Urothelium cell line (cell line): ENCODE data around the gene NEK11.

Experiments used
- DNase-seq: peaks from one replicate; pipeline ENCODE4 v3.0.0; 2011; ENCODE audit warnings: low spot score, mixed read lengths
- FAIRE-seq: peaks from 2 replicates; lab custom pipeline; 2011; peaks lifted over from hg19 to GRCh38; lab: Jason Lieb, UNC

Gene NEK11

GRCh38 chr3:131221731-131222130, 195.1 kb downstream of the NEK11 start:
- no peak for DNase-seq
- FAIRE-seq: no peak

- FAIRE-seq (no peak), DNase-seq (no peak)
Measured at GRCh38 chr3:131222599-131222998, 195.9 kb downstream of the NEK11 start.

DNA sequence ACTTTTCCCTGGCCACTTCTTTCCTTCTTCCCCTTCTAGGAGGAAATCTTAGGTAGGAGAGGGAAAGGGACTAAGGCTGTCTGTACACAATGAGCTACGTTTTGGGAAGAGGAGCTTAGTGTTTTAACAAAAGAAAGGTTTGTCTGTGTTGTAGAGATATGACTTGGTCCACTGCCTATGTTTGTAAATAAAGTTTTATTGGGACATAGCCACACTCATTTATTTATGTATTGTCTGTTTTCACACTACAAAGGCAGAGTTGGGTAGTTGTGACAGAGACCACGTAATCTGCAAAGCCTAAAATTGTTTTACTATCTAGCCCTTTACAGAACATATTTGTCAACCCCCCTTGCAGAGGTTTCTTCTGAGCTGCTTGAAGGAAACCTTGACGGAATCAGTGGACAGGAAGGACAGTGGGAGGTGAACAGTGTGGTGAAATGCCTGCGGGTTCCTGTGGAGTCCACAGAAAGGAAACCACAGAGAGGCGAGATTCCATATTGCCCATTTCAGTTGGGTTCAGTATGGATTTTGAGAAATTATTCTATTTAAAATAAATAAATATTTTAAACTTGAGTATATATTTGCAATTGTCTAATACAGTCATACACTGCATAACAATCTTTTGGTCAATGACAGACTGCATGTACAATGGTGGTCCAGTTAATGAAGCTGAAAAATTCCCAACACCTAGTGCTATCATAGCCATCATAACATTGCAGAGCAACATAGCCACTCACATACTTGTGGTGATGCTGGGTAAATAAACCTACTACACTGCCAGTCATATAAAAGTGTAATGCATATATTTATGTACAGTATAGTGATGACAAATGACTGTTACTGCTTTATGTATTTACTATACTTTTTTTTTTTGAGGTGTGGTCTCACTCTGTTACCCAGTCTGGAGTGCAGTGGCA, 197.0 kb downstream of the NEK11 start:
- DNase-seq (no peak), FAIRE-seq (no peak)

DNA sequence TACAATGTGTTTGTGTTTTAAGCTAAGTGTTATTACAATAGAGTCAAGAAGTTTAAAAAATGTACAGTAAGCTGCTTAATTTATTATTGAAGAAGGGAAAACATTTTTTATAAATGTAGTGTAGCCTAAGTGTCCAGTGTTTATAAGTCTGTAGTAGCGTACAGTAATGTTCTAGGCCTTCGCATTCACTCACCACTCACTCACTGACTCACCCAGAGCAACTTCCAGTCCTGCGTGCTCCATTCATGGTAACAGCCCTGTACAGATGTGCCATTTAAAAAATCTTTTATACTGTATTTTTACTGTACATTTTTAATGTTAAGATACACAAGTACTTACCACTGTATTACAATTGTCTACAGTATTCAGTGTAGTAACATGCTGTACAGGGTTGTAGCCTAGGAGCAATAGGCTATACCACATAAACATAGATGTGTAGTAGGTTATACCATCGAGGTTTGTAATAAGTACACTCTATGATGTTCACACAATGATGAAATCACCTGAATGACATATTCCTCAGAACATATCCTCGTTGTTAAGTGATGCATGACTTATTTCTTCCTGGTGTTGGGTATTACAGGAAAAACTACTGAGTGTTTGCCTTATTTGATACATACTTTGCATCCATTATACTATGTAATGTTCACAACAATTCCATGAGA, 198.3 kb downstream of the NEK11 start:
- FAIRE-seq (no peak), DNase-seq (no peak)

- DNase-seq (no peak), FAIRE-seq (no peak)
Measured at GRCh38 chr3:131228522-131228921, 201.8 kb downstream of the NEK11 start.

- FAIRE-seq: no peak
- DNase-seq: no peak
Measured at GRCh38 chr3:131231710-131232389, 205.2 kb downstream of the NEK11 start.

GRCh38 chr3:131232711-131233267, 206.1 kb downstream of the NEK11 start:
- no peak for DNase-seq
- no peak for FAIRE-seq

- DNase-seq (no peak), FAIRE-seq (no peak)
Measured at GRCh38 chr3:131233900-131234668, 207.4 kb downstream of the NEK11 start.

DNA sequence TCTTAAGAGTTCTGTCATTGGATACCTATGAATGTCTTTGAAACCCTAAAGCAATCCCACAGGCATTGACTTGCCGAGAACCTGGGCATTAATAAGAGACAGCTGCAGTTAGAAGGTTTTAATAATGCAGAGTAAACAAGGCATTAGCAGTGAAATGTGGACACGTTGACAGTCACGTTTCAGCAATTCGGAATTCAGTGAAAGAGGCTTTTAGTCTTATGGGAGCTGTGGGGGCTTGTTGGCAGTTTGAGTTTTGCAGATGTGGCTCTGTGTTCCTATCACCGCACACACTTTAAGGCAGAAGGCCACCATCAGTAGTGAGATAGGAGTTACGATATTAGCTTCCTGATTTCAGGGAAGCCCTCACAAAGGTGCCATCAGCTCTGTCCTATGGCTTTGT, 209.7 kb downstream of the NEK11 start:
- FAIRE-seq (no peak), DNase-seq (no peak)

DNA sequence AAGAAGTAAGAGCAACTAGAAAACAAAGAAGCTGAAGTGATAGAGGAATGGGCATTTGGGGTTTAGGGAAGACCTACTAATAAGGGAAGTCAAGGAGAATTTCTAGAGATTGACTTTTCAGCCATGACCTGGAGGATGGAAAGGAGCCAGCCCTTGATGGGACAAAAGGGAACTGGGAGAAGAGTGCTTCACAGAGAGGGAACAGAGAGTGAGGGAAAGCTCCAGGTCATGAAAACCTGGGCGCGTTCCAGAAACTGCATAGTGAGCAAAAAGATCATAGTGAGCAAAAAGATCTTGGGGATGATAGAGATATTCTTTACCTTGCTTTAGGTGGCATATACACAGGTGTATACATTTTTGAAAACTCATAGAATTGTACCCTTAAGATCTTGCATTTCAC, 211.8 kb downstream of the NEK11 start:
- FAIRE-seq: no peak
- DNase-seq: no peak

GRCh38 chr3:131239267-131239666, 212.6 kb downstream of the NEK11 start:
- DNase-seq (no peak), FAIRE-seq (peak; percentile 70)

- FAIRE-seq (no peak), DNase-seq (no peak)
Measured at GRCh38 chr3:131242201-131242600, 215.5 kb downstream of the NEK11 start.

GRCh38 chr3:131250466-131250865, 223.8 kb downstream of the NEK11 start:
- no peak for DNase-seq
- FAIRE-seq: no peak

- FAIRE-seq (no peak), DNase-seq (no peak)
Measured at GRCh38 chr3:131260525-131260924, 233.8 kb downstream of the NEK11 start.

- DNase-seq (no peak), FAIRE-seq (no peak)
Measured at GRCh38 chr3:131261104-131261503, 234.4 kb downstream of the NEK11 start.

DNA sequence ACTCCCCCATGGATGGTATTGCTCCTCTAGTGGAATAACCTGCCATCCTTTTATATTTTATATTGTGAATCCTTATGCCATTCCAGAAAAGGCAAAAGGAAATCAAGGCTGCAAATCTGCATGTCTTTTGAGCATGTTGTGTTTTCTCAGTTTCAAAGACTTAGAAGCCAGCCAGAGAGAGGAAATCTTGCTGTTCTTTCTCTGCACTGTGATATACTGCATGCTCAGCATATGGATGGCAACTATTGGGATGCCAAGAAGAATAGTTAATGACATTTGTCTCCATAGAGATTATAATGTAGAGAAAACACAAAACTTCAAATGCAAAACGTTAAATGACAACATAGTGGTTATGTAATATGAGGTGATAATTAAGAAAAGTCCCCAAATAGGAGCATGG, 248.9 kb downstream of the NEK11 start:
- FAIRE-seq (no peak), DNase-seq (no peak)

GRCh38 chr3:131277836-131278497, 251.3 kb downstream of the NEK11 start:
- DNase-seq: peak; percentile 11

DNA sequence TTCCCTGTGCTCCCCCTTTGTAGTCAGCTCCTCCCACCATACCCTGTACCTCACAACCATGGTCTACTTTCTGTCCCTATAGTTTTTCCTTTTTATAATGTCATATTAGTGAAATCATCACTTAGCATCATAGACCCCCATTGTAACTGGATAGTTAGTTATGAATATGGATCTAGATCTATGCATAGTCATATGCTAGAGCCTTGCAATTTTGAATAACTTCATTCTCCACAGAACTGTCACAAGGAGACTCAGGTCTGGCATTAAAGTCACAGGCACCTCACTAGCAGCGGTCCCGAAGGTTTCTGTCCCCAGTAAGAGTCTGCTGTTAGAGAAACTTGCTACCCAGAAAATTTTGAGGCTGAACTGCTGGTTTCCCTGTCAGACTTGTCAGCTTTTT, 252.9 kb downstream of the NEK11 start:
- FAIRE-seq (no peak), DNase-seq (no peak)

More at GRCh38 chr3:131277836-131278497, 251.3 kb downstream of the NEK11 start:
- no peak for FAIRE-seq

DNA sequence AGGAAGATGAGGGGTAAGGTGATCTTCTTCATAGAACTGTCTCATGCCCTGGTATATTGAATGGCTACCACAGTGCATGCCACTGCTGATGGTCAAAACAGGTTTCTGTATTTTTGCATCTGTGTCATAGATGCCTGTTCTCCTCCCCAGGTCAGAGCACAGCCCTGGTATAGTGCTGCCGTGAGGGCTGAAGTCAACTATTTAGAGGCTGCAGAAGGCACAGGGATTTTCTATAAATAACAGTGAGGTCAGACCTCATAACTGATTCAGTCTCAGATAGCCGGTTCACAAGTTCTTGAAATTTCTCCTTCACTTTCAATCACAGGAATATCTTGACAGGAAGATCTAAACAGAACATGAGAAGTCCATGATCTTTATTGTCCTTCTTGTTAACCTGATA, 255.7 kb downstream of the NEK11 start:
- FAIRE-seq: no peak

DNA sequence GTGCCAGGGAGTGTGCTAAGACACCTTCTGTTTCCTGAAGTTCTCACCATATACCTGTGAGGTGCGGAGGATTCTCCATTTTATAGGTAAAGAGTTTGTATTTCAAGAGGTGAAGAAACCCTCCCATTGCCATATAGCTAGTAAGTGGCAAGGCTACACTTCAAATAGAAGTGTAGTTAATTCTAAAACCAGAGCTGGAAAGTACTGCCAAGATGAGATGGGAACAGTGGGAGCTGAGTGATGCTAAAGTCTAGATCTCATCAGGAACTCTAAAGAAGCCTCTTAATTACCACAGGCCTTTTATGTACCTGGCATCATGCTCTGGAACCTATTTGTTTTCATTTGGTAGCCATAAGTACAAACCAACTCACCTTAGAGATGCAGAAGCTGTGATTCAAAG, 256.3 kb downstream of the NEK11 start:
- no peak for FAIRE-seq
- DNase-seq: no peak

More for the DNA sequence above, 255.7 kb downstream of the NEK11 start:
- no peak for DNase-seq
